ENCODE data around the gene DDI1.

GRCh38 chr11:104053743-104054478 is 17.5 kb downstream of the DDI1 start:
- no peak for TF ChIP-seq CTCF (IDR thresholded peaks at IDR 0.05)
- no peak for TF ChIP-seq POLR2A (IDR thresholded peaks at IDR 0.05)
